GM23338 (cell line): Measurements from ENCODE around the gene C11orf21. TPM values are rescaled to one million over a fixed set of nuclear protein-coding genes. Genes with fewer than 3 reads are reported as not detected.

Source experiments
- ATAC-seq: fragments of 200-7000 bp; cut with Tn5 transposase; 3 replicates; pipeline ENCODE4 v1.9.1; 2020
- DNase-seq: peaks from one replicate; pipeline ENCODE4 v3.0.0-alpha.2; 2015; ENCODE audit warnings: low spot score
- H2AFZ ChIP-seq: fragments of 200-600 bp; sonication (generic); 2 replicates; pipeline ENCODE4 v1.8.0; 2016; ENCODE audit warnings: antibody characterized with exemption, mild to moderate bottlenecking, moderate library complexity
- H3F3A ChIP-seq: fragments of 200-600 bp; sonication (generic); replicated peaks from 2 replicates; pipeline ENCODE4 v1.8.0; 2017; ENCODE audit warnings: antibody characterized with exemption, mixed run types, low read depth
- H3K27ac ChIP-seq: fragments of 200-600 bp; sonication (generic); 2 replicates; pipeline ENCODE4 v1.6.1; 2016; ENCODE audit warnings: low read depth
- H3K27me3 ChIP-seq: fragments of 200-600 bp; sonication (generic); 2 replicates; pipeline ENCODE4 v1.8.0; 2016; ENCODE audit warnings: mild to moderate bottlenecking, mixed run types, moderate library complexity; ENCODE audit not compliant: insufficient read depth
- H3K36me3 ChIP-seq: fragments of 200-600 bp; sonication (generic); 2 replicates; pipeline ENCODE4 v1.8.0; 2016; ENCODE audit warnings: mild to moderate bottlenecking; ENCODE audit not compliant: insufficient read depth
- H3K4me1 ChIP-seq: fragments of 200-600 bp; sonication (generic); 2 replicates; pipeline ENCODE4 v1.8.0; 2016; ENCODE audit warnings: mild to moderate bottlenecking, moderate library complexity; ENCODE audit not compliant: insufficient read depth
- H3K4me2 ChIP-seq: fragments of 200-600 bp; sonication (generic); 2 replicates; pipeline ENCODE4 v1.7.1; 2017; ENCODE audit warnings: mixed run types
- H3K4me3 ChIP-seq: fragments of 200-600 bp; sonication (generic); 2 replicates; pipeline ENCODE4 v1.6.1; 2016; ENCODE audit warnings: mixed run types
- H3K79me2 ChIP-seq: fragments of 200-600 bp; sonication (generic); replicated peaks from 2 replicates; pipeline ENCODE4 v1.8.0; 2017; ENCODE audit warnings: mild to moderate bottlenecking; ENCODE audit not compliant: insufficient read depth
- H3K9me2 ChIP-seq: fragments of 200-600 bp; sonication (generic); 2 replicates; pipeline ENCODE4 v1.8.0; 2017; ENCODE audit not compliant: insufficient read depth
- H4K20me1 ChIP-seq: fragments of 200-600 bp; sonication (generic); replicated peaks from 2 replicates; pipeline ENCODE4 v1.8.0; 2017; ENCODE audit warnings: mild to moderate bottlenecking; ENCODE audit not compliant: insufficient read depth
- H3K27ac Mint-ChIP-seq: 2 replicates; pipeline ENCODE4 v1.8.0; 2020; ENCODE audit warnings: inconsistent platforms, mild to moderate bottlenecking, moderate library complexity, mixed read lengths
- H3K27me3 Mint-ChIP-seq: 3 replicates; pipeline ENCODE4 v1.8.0; 2022; ENCODE audit warnings: low read depth, mild to moderate bottlenecking, moderate library complexity, mixed read lengths, inconsistent platforms; ENCODE audit not compliant: insufficient read depth, poor library complexity
- H3K36me3 Mint-ChIP-seq: 3 replicates; pipeline ENCODE4 v1.8.0; 2021; ENCODE audit warnings: low read depth, mild to moderate bottlenecking, inconsistent platforms, moderate library complexity, mixed read lengths
- H3K4me1 Mint-ChIP-seq: 3 replicates; pipeline ENCODE4 v1.8.0; 2020; ENCODE audit warnings: mild to moderate bottlenecking, inconsistent platforms, mixed read lengths
- H3K4me3 Mint-ChIP-seq: 3 replicates; pipeline ENCODE4 v1.8.0; 2021; ENCODE audit warnings: moderate library complexity, mild to moderate bottlenecking, inconsistent platforms, mixed read lengths
- H3K9me3 Mint-ChIP-seq: 3 replicates; pipeline ENCODE4 v1.8.0; 2020; ENCODE audit warnings: moderate library complexity, mild to moderate bottlenecking, inconsistent platforms, mixed read lengths
- CREB1 ChIP-seq: fragments of 250-450 bp; sonication (Bioruptor Pico); IDR thresholded peaks from 2 replicates; pipeline ENCODE4 v1.5.0; 2020; ENCODE audit warnings: low read depth, mild to moderate bottlenecking, moderate library complexity
- EZH2 ChIP-seq: fragments of 200-600 bp; sonication (generic); IDR thresholded peaks from one replicate; pipeline ENCODE4 v1.8.0; 2017; ENCODE audit warnings: antibody characterized with exemption, mild to moderate bottlenecking, low read depth; ENCODE audit not compliant: unreplicated experiment
- EZH2phosphoT487 ChIP-seq: fragments of 200-600 bp; sonication (generic); IDR thresholded peaks from one replicate; pipeline ENCODE4 v1.8.1; 2018; ENCODE audit warnings: antibody characterized with exemption; ENCODE audit not compliant: unreplicated experiment
- JUNB ChIP-seq: IDR thresholded peaks from one replicate; pipeline ENCODE4 v1.6.1; 2016; ENCODE audit warnings: antibody characterized with exemption; ENCODE audit not compliant: unreplicated experiment
- ZNF114 ChIP-seq: fragments of 250-450 bp; sonication (Bioruptor Pico); IDR thresholded peaks from 2 replicates; pipeline ENCODE4 v1.5.0; 2020; ENCODE audit warnings: mild to moderate bottlenecking, moderate library complexity
- polyA plus RNA-seq: library from polyadenylated mRNA; unstranded; fragments of >200 nt; fragmentation: Nextera tagmentation; extraction: Ambion mirVana; gene quantifications from 2 replicates; pipeline ENCODE4 v1.2.1, GENCODE V29; 2016
- total RNA-seq: library from RNA; depleted of rRNA; stranded (reverse); fragments of >200 nt; shearing (Covaris generic); gene quantifications from 2 replicates; pipeline ENCODE4 v1.2.3, GENCODE V29; 2014
- TF ChIP-seq, protein P1 (sequence below): fragments of 250-450 bp; sonication (Bioruptor Pico); IDR thresholded peaks from 2 replicates; pipeline ENCODE4 v1.5.0; 2020; ENCODE audit warnings: mild to moderate bottlenecking, moderate library complexity

C11orf21 gene
- total and polyA plus RNA-seq, 2 experiments from 2014 or later, result not detected

DNA sequence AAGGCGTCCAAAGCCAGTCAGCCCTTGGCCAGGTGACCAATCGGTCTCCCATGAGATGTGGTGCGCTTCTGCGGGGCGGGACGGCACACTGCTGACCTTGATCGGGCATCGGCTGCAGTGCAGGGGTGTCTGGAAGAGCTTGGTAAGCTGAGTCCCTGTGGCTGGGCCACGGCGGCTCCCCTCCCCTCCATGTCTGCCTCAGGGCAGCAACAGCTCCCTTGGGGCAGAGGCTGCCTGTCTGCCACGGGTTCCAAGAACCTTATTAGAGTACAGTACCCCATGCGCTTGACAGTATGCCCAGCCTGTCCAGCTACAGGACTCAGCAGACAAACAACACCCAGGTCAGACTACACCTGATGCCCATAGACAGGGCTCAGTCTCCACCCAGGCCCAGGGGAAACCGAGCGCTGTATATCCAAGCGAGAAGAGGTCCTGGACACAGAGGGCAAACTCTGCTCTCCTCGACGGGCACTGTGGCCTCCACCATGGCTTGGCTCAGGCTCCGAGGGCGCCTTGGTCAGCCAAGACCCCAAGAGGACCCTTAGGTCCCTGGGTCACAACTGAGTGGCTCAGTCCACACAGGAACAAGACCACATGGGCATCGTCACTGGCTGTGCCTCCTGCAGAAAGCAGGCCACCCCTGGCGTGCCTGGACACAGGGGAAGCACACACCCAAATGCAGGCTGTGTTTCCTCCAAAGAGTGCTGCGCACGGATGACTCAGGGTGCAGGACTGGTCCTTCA lies 19.0 kb upstream of the C11orf21 start:
- peaks cover 8% of the 10 kb centered on the region; the same call in 2 of the 3 replicates for H3K9me3 Mint-ChIP-seq
- H3K36me3 Mint-ChIP-seq, result no peaks in the 10 kb centered on the region; the same call in 2 of the 3 replicates

More for the DNA sequence above, 19.0 kb upstream of the C11orf21 start:
- H3K4me1 Mint-ChIP-seq, result no peaks in the 10 kb centered on the region
- ATAC-seq (no peak), DNase-seq (no peak)
- Histone ChIP-seq H3K79me2 (no peaks in the 10 kb centered on the region), H3K36me3 (no peaks in the 10 kb centered on the region), H3K4me1 (no peaks in the 10 kb centered on the region), H3K27ac (no peak overlapping the region), H3K27me3 (no peaks in the 10 kb centered on the region), H3K4me2 (no peak overlapping the region), H3F3A (no peaks in the 10 kb centered on the region), H3K4me3 (no peak overlapping the region), H4K20me1 (no peaks in the 10 kb centered on the region), H2AFZ (no peak overlapping the region), H3K9me2 (no peaks in the 10 kb centered on the region)
- TF ChIP-seq JUNB (no peak), CREB1 (CRISPR knock-in tag) (no peak), EZH2phosphoT487 (no peak), EZH2 (no peak), ZNF114 (CRISPR knock-in tag) (no peak)
- TF ChIP-seq, protein P1, sequence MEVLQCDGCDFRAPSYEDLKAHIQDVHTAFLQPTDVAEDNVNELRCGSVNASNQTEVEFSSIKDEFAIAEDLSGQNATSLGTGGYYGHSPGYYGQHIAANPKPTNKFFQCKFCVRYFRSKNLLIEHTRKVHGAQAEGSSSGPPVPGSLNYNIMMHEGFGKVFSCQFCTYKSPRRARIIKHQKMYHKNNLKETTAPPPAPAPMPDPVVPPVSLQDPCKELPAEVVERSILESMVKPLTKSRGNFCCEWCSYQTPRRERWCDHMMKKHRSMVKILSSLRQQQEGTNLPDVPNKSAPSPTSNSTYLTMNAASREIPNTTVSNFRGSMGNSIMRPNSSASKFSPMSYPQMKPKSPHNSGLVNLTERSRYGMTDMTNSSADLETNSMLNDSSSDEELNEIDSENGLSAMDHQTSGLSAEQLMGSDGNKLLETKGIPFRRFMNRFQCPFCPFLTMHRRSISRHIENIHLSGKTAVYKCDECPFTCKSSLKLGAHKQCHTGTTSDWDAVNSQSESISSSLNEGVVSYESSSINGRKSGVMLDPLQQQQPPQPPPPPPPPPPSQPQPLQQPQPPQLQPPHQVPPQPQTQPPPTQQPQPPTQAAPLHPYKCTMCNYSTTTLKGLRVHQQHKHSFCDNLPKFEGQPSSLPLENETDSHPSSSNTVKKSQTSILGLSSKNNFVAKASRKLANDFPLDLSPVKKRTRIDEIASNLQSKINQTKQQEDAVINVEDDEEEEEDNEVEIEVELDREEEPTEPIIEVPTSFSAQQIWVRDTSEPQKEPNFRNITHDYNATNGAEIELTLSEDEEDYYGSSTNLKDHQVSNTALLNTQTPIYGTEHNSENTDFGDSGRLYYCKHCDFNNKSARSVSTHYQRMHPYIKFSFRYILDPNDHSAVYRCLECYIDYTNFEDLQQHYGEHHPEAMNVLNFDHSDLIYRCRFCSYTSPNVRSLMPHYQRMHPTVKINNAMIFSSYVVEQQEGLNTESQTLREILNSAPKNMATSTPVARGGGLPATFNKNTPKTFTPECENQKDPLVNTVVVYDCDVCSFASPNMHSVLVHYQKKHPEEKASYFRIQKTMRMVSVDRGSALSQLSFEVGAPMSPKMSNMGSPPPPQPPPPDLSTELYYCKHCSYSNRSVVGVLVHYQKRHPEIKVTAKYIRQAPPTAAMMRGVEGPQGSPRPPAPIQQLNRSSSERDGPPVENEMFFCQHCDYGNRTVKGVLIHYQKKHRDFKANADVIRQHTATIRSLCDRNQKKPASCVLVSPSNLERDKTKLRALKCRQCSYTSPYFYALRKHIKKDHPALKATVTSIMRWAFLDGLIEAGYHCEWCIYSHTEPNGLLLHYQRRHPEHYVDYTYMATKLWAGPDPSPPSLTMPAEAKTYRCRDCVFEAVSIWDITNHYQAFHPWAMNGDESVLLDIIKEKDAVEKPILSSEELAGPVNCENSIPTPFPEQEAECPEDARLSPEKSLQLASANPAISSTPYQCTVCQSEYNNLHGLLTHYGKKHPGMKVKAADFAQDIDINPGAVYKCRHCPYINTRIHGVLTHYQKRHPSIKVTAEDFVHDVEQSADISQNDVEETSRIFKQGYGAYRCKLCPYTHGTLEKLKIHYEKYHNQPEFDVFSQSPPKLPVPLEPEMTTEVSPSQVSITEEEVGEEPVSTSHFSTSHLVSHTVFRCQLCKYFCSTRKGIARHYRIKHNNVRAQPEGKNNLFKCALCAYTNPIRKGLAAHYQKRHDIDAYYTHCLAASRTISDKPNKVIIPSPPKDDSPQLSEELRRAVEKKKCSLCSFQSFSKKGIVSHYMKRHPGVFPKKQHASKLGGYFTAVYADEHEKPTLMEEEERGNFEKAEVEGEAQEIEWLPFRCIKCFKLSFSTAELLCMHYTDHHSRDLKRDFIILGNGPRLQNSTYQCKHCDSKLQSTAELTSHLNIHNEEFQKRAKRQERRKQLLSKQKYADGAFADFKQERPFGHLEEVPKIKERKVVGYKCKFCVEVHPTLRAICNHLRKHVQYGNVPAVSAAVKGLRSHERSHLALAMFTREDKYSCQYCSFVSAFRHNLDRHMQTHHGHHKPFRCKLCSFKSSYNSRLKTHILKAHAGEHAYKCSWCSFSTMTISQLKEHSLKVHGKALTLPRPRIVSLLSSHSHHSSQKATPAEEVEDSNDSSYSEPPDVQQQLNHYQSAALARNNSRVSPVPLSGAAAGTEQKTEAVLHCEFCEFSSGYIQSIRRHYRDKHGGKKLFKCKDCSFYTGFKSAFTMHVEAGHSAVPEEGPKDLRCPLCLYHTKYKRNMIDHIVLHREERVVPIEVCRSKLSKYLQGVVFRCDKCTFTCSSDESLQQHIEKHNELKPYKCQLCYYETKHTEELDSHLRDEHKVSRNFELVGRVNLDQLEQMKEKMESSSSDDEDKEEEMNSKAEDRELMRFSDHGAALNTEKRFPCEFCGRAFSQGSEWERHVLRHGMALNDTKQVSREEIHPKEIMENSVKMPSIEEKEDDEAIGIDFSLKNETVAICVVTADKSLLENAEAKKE (CRISPR knock-in tag), result no peak
- H3K27me3 Mint-ChIP-seq, result peaks cover 5% of the 10 kb centered on the region
- no peak overlapping the region for H3K27ac Mint-ChIP-seq
- no peak overlapping the region for H3K4me3 Mint-ChIP-seq
